Right lobe of liver (tissue), 4 donors: ENCODE data around the gene TSKU.

Experiments
- CTCF ChIP-seq, 4 donors: fragments of 200-600 bp in 3 of 4; fragments of 450-650 bp in 1 of 4; IDR thresholded peaks; one replicate each; pipeline versions ENCODE4 v1.5.1 to v1.8.0; 2016 to 2022; ENCODE audit warnings: antibody characterized with exemption in 4 of 4, mild to moderate bottlenecking in 2 of 4
- POLR2A ChIP-seq: fragments of 450-650 bp; IDR thresholded peaks from one replicate; pipeline ENCODE4 v1.6.1; 2017; ENCODE audit warnings: antibody characterized with exemption, mild to moderate bottlenecking
- donor health status: DM: no; HTN: no; CAD: no.
- donor health status: DM: no; HTN: no; CAD: no.
- donor health status: DM: no; HTN: yes; CAD: no.

GRCh38 chr11:76786441-76787014 lies 3.4 kb downstream of the TSKU start:
- TF ChIP-seq POLR2A (no peak), CTCF (IDR thresholded peaks at IDR 0.05) (no peak)
